Smooth muscle cell (in vitro differentiated cells): ENCODE measurements around the gene GOLGA5. TPM values are rescaled to one million over a fixed set of nuclear protein-coding genes. Genes with fewer than 3 reads are reported as not detected.

Experiments used
- DNase-seq: peaks from one replicate; lab custom pipeline; 2025; ENCODE audit not compliant: unreplicated experiment; lab: John Stamatoyannopoulos, UW
- H2AFZ ChIP-seq: fragments of 200-600 bp; sonication (generic); 2 replicates; pipeline ENCODE4 v1.6.0; 2016; ENCODE audit warnings: antibody characterized with exemption, low read depth, mild to moderate bottlenecking
- H3F3A ChIP-seq: fragments of 200-600 bp; sonication (generic); 2 replicates; pipeline ENCODE4 v1.6.0; 2017; ENCODE audit warnings: antibody characterized with exemption, low read depth
- H3K27ac ChIP-seq: fragments of 200-600 bp; sonication (generic); 2 replicates; pipeline ENCODE4 v1.5.1; 2016; ENCODE audit warnings: low read depth, mild to moderate bottlenecking
- H3K27me3 ChIP-seq: fragments of 200-600 bp; sonication (generic); 2 replicates; pipeline ENCODE4 v1.6.1; 2016; ENCODE audit warnings: low read depth, mild to moderate bottlenecking
- H3K36me3 ChIP-seq: fragments of 200-600 bp; sonication (generic); 2 replicates; pipeline ENCODE4 v1.5.1; 2016; ENCODE audit warnings: low read depth
- H3K4me1 ChIP-seq: fragments of 200-600 bp; sonication (generic); 2 replicates; pipeline ENCODE4 v1.5.1; 2016; ENCODE audit warnings: low read depth
- H3K4me2 ChIP-seq: fragments of 200-600 bp; sonication (generic); 2 replicates; pipeline ENCODE4 v1.6.0; 2016; ENCODE audit warnings: mild to moderate bottlenecking
- H3K4me3 ChIP-seq: fragments of 200-600 bp; sonication (generic); 2 replicates; pipeline ENCODE4 v1.5.1; 2016; ENCODE audit warnings: mild to moderate bottlenecking
- H3K79me2 ChIP-seq: fragments of 200-600 bp; sonication (generic); 2 replicates; pipeline ENCODE4 v1.6.0; 2016; ENCODE audit warnings: low read depth, mild to moderate bottlenecking
- H3K9ac ChIP-seq: fragments of 200-600 bp; sonication (generic); 2 replicates; pipeline ENCODE4 v1.6.0; 2016; ENCODE audit warnings: low read depth
- H3K9me3 ChIP-seq: fragments of 200-600 bp; sonication (generic); replicated peaks from 2 replicates; pipeline ENCODE4 v1.5.1; 2016; ENCODE audit warnings: low read depth
- H4K20me1 ChIP-seq: fragments of 200-600 bp; sonication (generic); 2 replicates; pipeline ENCODE4 v1.6.0; 2016; ENCODE audit warnings: low read depth
- CTCF ChIP-seq: fragments of 200-600 bp; sonication (generic); IDR thresholded peaks from 2 replicates; pipeline ENCODE4 v1.5.1; 2017; ENCODE audit warnings: borderline replicate concordance, mild to moderate bottlenecking, antibody characterized with exemption; ENCODE audit not compliant: insufficient read depth, poor library complexity, severe bottlenecking
- WGBS: methylation state at CpG from one replicate; pipeline ENCODE4 v1.1.7; 2016; ENCODE audit warnings: low lambda C conversion rate; 5-methylcytosine and 5-hydroxymethylcytosine counted together
- polyA plus RNA-seq: library from polyadenylated mRNA; unstranded; fragments of >200 nt; fragmentation: Nextera tagmentation; extraction: Ambion mirVana; gene quantifications from 2 replicates; pipeline ENCODE4 v1.2.1, GENCODE V29; 2016
- total RNA-seq: library from RNA; depleted of rRNA; stranded (reverse); fragments of >200 nt; gene quantifications from 2 replicates; pipeline ENCODE4 v1.2.3, GENCODE V29; 2014

Gene GOLGA5
- total and polyA plus RNA-seq, 2 experiments from 2014 or later: 67.0 to 70.3 TPM

GRCh38 chr14:92755495-92755894 lies 38.6 kb upstream of the GOLGA5 start:
- Histone ChIP-seq H3K9ac (no peak overlapping the region), H3K9me3 (no peaks in the 10 kb centered on the region), H3K36me3 (no peaks in the 10 kb centered on the region), H3K4me2 (no peak overlapping the region), H3K27me3 (no peaks in the 10 kb centered on the region), H3K79me2 (no peaks in the 10 kb centered on the region), H3F3A (no peaks in the 10 kb centered on the region), H2AFZ (no peak overlapping the region), H4K20me1 (no peaks in the 10 kb centered on the region), H3K27ac (no peak overlapping the region), H3K4me3 (no peak overlapping the region), H3K4me1 (peaks cover 7% of the 10 kb centered on the region)
- 77% methylated on average over 3 of the region's 3 CpGs for WGBS
- DNase-seq: no peak
- no peak for TF ChIP-seq CTCF

DNA sequence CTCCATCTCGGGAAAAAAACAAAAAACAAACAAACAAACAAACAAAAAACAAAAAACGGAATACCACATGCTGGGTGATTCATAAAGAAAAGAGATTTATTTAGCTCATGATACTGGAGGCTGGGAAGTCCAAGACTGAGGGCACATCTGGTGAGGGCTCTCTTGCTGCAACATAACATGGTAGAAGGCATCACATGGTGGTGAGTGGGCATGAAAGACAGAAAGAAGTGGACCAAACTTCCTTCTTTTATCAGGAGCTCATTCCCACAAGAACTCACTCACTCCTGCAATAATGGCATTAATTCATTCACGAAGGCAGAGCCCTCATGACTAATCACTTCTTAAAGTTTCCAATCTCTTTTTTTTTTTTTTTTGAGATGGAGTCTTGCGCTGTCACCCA lies 37.7 kb upstream of the GOLGA5 start:
- Histone ChIP-seq H3K9me3 (no peaks in the 10 kb centered on the region), H3K27ac (no peak overlapping the region), H3K4me3 (no peak overlapping the region), H3F3A (no peaks in the 10 kb centered on the region), H3K79me2 (no peaks in the 10 kb centered on the region), H3K4me1 (peaks cover 7% of the 10 kb centered on the region), H3K4me2 (no peak overlapping the region), H3K27me3 (no peaks in the 10 kb centered on the region), H2AFZ (no peak overlapping the region), H4K20me1 (no peaks in the 10 kb centered on the region), H3K36me3 (no peaks in the 10 kb centered on the region), H3K9ac (no peak overlapping the region)
- DNase-seq: no peak
- no peak for TF ChIP-seq CTCF
- WGBS: 92% methylated on average over 4 of the region's 4 CpGs

DNA sequence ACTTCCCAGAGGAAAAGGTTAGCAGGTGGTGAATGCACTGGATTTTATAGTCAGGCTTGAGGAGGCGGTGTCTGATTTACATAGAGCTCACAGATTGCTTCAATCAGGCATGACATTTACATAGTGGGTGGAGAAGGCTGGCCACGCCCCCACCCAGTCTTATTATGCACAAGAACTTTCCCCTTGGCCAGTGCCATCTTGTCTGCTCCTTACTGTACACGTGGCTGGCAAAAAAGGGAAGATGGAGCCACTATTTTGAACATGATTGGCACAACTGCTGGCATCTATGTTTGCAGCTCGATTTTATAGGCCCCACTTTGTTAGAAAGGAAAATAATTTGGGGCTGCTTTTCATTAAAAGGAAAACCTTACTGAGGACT lies 34.8 kb upstream of the GOLGA5 start:
- DNase-seq: no peak
- Histone ChIP-seq H4K20me1 (no peaks in the 10 kb centered on the region), H3K9ac (no peak overlapping the region), H3K4me1 (no peaks in the 10 kb centered on the region), H2AFZ (no peak overlapping the region), H3K27ac (no peak overlapping the region), H3K79me2 (no peaks in the 10 kb centered on the region), H3K36me3 (no peaks in the 10 kb centered on the region), H3K27me3 (no peaks in the 10 kb centered on the region), H3K4me2 (no peak overlapping the region), H3K9me3 (no peaks in the 10 kb centered on the region), H3F3A (no peaks in the 10 kb centered on the region), H3K4me3 (no peak overlapping the region)
- no peak for TF ChIP-seq CTCF
- 77% methylated on average over 4 of the region's 4 CpGs for WGBS

GRCh38 chr14:92759679-92760523 lies 34.2 kb upstream of the GOLGA5 start:
- no peak overlapping the region for H2AFZ ChIP-seq
- WGBS: 72% methylated on average over 12 of the region's 12 CpGs
- H3K27me3 ChIP-seq: no peaks in the 10 kb centered on the region
- no peaks in the 10 kb centered on the region for H4K20me1 ChIP-seq
- no peak overlapping the region for H3K4me3 ChIP-seq
- H3K27ac ChIP-seq: no peak overlapping the region
- no peaks in the 10 kb centered on the region for H3F3A ChIP-seq
- TF ChIP-seq CTCF: no peak
- H3K36me3 ChIP-seq: no peaks in the 10 kb centered on the region
- H3K9me3 ChIP-seq: no peaks in the 10 kb centered on the region
- no peaks in the 10 kb centered on the region for H3K4me1 ChIP-seq
- no peak for DNase-seq
- no peak overlapping the region for H3K9ac ChIP-seq
- no peaks in the 10 kb centered on the region for H3K79me2 ChIP-seq
- no peak overlapping the region for H3K4me2 ChIP-seq
